Panc1 (cell line): ENCODE data around the gene UTP14A.

Experiments
- POLR2AphosphoS5 ChIP-seq: IDR thresholded peaks from 2 replicates; pipeline ENCODE4 v1.6.1; 2012; ENCODE audit warnings: mild to moderate bottlenecking, low read depth, low read length, moderate library complexity
- TCF7L2 ChIP-seq: IDR thresholded peaks from 2 replicates; pipeline ENCODE4 v1.6.1; 2011; ENCODE audit warnings: mild to moderate bottlenecking, low read depth, low read length, inconsistent platforms
- TF ChIP-seq, protein P1 (sequence below): fragments of 450-650 bp; IDR thresholded peaks from 2 replicates; pipeline ENCODE4 v1.5.1; 2017; ENCODE audit warnings: mild to moderate bottlenecking
- TF ChIP-seq, protein P2 (sequence below), 2 experiments: IDR thresholded peaks; 2 replicates each; pipeline ENCODE4 v1.6.1; 2011 to 2012; ENCODE audit warnings: low read depth in 2 of 2, control low read depth in 1 of 2, low read length in 1 of 2, mild to moderate bottlenecking in 1 of 2, moderate library complexity in 1 of 2; ENCODE audit not compliant: insufficient read depth in 1 of 2

DNA sequence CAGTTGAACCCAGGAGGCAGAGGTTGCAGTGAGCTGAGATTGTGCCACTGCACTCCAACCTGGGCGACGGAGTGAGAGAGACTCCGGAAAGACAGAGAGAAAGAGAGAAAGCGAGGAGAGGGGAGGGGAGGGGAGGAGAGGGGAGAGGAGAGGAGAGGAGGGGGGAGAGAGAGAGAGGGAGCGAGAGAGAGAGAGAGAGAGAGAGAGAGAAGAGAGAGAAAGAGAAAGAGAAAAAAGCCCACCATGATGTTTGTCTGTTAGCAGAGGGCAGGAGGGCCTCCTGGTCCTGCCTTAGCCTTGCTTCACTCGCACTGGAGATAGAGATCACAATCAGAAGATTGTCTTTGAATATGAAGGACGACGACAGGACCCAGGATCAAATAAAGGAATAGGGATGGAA lies 57.8 kb downstream of the UTP14A start:
- TF ChIP-seq, protein P1, sequence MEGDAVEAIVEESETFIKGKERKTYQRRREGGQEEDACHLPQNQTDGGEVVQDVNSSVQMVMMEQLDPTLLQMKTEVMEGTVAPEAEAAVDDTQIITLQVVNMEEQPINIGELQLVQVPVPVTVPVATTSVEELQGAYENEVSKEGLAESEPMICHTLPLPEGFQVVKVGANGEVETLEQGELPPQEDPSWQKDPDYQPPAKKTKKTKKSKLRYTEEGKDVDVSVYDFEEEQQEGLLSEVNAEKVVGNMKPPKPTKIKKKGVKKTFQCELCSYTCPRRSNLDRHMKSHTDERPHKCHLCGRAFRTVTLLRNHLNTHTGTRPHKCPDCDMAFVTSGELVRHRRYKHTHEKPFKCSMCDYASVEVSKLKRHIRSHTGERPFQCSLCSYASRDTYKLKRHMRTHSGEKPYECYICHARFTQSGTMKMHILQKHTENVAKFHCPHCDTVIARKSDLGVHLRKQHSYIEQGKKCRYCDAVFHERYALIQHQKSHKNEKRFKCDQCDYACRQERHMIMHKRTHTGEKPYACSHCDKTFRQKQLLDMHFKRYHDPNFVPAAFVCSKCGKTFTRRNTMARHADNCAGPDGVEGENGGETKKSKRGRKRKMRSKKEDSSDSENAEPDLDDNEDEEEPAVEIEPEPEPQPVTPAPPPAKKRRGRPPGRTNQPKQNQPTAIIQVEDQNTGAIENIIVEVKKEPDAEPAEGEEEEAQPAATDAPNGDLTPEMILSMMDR = no peak
- TF ChIP-seq POLR2AphosphoS5 = no peak
- TF ChIP-seq, protein P2, sequence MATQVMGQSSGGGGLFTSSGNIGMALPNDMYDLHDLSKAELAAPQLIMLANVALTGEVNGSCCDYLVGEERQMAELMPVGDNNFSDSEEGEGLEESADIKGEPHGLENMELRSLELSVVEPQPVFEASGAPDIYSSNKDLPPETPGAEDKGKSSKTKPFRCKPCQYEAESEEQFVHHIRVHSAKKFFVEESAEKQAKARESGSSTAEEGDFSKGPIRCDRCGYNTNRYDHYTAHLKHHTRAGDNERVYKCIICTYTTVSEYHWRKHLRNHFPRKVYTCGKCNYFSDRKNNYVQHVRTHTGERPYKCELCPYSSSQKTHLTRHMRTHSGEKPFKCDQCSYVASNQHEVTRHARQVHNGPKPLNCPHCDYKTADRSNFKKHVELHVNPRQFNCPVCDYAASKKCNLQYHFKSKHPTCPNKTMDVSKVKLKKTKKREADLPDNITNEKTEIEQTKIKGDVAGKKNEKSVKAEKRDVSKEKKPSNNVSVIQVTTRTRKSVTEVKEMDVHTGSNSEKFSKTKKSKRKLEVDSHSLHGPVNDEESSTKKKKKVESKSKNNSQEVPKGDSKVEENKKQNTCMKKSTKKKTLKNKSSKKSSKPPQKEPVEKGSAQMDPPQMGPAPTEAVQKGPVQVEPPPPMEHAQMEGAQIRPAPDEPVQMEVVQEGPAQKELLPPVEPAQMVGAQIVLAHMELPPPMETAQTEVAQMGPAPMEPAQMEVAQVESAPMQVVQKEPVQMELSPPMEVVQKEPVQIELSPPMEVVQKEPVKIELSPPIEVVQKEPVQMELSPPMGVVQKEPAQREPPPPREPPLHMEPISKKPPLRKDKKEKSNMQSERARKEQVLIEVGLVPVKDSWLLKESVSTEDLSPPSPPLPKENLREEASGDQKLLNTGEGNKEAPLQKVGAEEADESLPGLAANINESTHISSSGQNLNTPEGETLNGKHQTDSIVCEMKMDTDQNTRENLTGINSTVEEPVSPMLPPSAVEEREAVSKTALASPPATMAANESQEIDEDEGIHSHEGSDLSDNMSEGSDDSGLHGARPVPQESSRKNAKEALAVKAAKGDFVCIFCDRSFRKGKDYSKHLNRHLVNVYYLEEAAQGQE (IDR thresholded peaks at IDR 0.05; ENCODE audit: insufficient read depth in 1 of 2, low read depth in 2 of 2, low read length in 1 of 2) = no peak
- no peak for TF ChIP-seq TCF7L2
